Colonic mucosa (tissue), 4 donors: ENCODE data around the gene GTF3C1. TPM values are rescaled to one million over a fixed set of nuclear protein-coding genes. Genes with fewer than 3 reads are reported as not detected.

Experiments used
- DNase-seq: peaks from one replicate; pipeline ENCODE4 v3.0.0-alpha.2; 2020
- H3K27ac ChIP-seq: fragments of 200-600 bp; one replicate; pipeline ENCODE4 v1.8.0; 2021
- H3K27me3 ChIP-seq: fragments of 200-600 bp; one replicate; pipeline ENCODE4 v1.8.0; 2021
- H3K36me3 ChIP-seq: fragments of 200-600 bp; one replicate; pipeline ENCODE4 v1.8.0; 2021
- H3K4me1 ChIP-seq: fragments of 200-600 bp; one replicate; pipeline ENCODE4 v1.8.0; 2021; ENCODE audit warnings: mild to moderate bottlenecking
- H3K4me3 ChIP-seq: fragments of 200-600 bp; one replicate; pipeline ENCODE4 v1.8.0; 2021
- H3K9ac ChIP-seq, 2 donors: one replicate each; pipeline ENCODE4 v1.7.0; 2013; ENCODE audit warnings: control low read depth in 2 of 2, low read depth in 2 of 2, low read length in 2 of 2
- H3K9me3 ChIP-seq: fragments of 200-600 bp; one replicate; pipeline ENCODE4 v1.8.0; 2021
- CTCF ChIP-seq: fragments of 200-600 bp; IDR thresholded peaks from one replicate; pipeline ENCODE4 v1.8.0; 2022; ENCODE audit warnings: antibody characterized with exemption, mild to moderate bottlenecking
- intact Hi-C: fragments of 100-400 bp; cut with DNase I; formaldehyde crosslinking; loops from one replicate; pipeline ENCODE4 v1.14.1; 2022
- total RNA-seq, 2 donors: library from RNA; stranded (reverse); fragmentation: NEBNext Ultra II Directional in 1 of 2; extraction: Animal tissue kit (Norgen Biotek cat#: 25700) in 1 of 2; gene quantifications; one replicate each; pipeline ENCODE4 v1.2.1, GENCODE V29; 2021
- donor health status: healthy.
- donor health status: DM: no; HTN: no; CAD: no.
- donor health status: DM: no; HTN: no; CAD: no.

GTF3C1 gene
- total RNA-seq, 2 donors from 2014 or later = 40.1 to 67.8 TPM

DNA sequence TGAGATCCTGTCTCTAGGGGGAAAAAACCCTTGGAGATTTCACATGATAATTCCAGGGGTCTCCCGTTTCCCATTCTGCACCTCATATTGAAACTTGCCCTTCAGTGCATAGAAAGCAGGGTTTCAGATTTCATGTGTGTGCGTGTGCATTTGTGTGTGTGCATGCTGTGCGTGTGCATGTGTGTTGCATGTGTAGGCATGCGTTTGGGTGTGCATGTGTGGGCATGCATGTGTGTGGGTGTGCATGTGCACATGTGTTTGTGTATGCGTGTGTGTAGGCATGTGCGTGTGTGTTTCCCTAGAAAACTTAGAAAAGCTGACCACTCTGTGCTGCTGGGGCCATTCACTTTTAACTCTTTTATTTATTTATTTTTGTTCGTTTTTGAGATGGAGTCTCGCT lies 107.7 kb downstream of the GTF3C1 start:
- Histone ChIP-seq H3K4me3 (no peak overlapping the region), H3K4me1 (no peaks in the 10 kb centered on the region), H3K27me3 (no peaks in the 10 kb centered on the region), H3K9me3 (no peaks in the 10 kb centered on the region), H3K9ac (no peak overlapping the region), H3K27ac (no peak overlapping the region), H3K36me3 (no peaks in the 10 kb centered on the region)
- TF ChIP-seq CTCF = no peak
- no peak for DNase-seq
- intact Hi-C loops = no loop called here

DNA sequence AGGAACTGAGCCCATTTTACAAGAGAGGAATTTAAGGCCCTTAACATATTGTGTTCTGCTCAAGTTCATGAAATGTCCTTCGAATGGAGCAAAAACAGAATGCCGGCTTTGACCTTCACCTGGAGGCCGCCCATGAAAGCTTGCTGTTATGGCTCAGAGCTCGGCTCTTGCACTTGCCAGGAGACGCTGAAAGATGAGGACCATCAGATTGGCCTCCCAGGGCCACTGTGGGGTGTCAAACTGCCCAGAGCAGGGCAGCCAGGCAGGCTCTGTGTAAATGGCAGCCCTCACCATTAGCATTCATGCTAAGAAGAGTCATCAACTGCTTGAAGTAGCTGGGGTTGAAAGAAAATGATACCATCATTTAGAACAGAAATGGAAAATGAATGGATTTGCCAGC lies 108.4 kb downstream of the GTF3C1 start:
- no peak for TF ChIP-seq CTCF
- no peak overlapping the region for H3K27ac ChIP-seq
- DNase-seq = no peak
- no peaks in the 10 kb centered on the region for H3K4me1 ChIP-seq
- H3K4me3 ChIP-seq = no peak overlapping the region
- H3K9me3 ChIP-seq = no peaks in the 10 kb centered on the region
- intact Hi-C loops = no loop called here
- H3K9ac ChIP-seq = no peak overlapping the region
- H3K27me3 ChIP-seq = no peaks in the 10 kb centered on the region
- H3K36me3 ChIP-seq = no peaks in the 10 kb centered on the region

DNA sequence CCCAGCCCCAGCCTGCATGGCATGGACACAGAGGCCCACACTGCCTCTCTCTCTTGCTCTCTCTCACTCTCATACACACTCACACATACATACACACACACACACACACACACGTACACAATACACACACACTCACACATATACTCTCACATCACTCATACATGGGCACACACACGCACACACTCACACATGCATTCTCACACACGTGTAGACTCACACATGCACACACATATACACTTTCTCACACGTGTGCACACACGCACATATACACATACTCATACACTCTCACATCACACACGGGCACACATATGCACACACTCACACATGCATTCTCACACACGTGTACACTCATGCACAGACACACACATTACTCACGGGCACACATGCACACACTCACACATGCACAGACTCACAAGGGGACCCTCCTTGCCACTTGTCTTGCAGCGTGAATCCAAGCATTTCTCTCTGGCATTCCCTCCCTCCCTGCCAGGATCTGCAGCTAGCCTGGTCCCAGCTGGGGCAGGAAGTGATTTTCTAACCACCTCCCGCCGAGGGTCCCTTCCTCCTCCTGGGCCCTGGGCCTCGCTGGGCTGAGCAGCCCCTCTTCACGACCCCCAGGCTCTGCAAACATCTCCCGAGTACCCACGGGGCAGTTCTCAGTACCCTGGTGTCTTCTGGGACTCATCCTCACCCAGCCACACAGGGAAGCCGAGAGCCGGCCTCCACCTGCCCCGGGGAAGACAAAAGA lies 110.3 kb downstream of the GTF3C1 start:
- Histone ChIP-seq H3K36me3 (no peaks in the 10 kb centered on the region), H3K4me3 (no peak overlapping the region), H3K27ac (no peak overlapping the region), H3K9me3 (no peaks in the 10 kb centered on the region), H3K9ac (no peak overlapping the region), H3K4me1 (no peaks in the 10 kb centered on the region), H3K27me3 (no peaks in the 10 kb centered on the region)
- intact Hi-C loops = no loop called here
- no peak for DNase-seq
- no peak for TF ChIP-seq CTCF

DNA sequence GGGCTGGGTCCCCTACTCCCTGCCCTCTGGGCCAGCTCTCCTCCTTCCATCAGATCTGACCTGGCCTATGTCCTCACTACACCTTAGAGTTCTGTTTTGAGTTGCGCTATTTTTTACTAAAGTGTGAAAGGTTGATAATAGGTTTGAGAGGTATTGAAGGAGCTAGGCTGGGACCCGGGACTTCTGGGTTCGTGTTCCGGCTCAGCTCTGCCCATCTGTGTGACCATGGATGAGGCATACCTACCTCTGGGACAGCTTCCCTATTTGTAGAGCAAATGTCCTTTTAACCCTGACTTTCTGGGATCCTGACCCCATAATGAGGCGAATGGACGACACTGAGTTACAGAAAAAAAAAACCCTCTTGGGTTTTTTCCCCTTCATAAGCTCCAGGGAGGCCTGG lies 111.8 kb downstream of the GTF3C1 start:
- Histone ChIP-seq H3K9ac (no peak overlapping the region), H3K4me1 (no peaks in the 10 kb centered on the region), H3K27me3 (no peaks in the 10 kb centered on the region), H3K27ac (no peak overlapping the region), H3K9me3 (no peaks in the 10 kb centered on the region), H3K36me3 (no peaks in the 10 kb centered on the region), H3K4me3 (no peak overlapping the region)
- no peak for TF ChIP-seq CTCF
- DNase-seq = no peak
- intact Hi-C loops = no loop called here

GRCh38 chr16:27436921-27437650 lies 112.6 kb downstream of the GTF3C1 start:
- no peak overlapping the region for H3K4me3 ChIP-seq
- H3K27ac ChIP-seq = no peak overlapping the region
- no peak for DNase-seq
- H3K4me1 ChIP-seq = no peaks in the 10 kb centered on the region
- no peaks in the 10 kb centered on the region for H3K27me3 ChIP-seq
- H3K9ac ChIP-seq = no peak overlapping the region
- intact Hi-C loops = no loop called here
- no peaks in the 10 kb centered on the region for H3K9me3 ChIP-seq
- no peaks in the 10 kb centered on the region for H3K36me3 ChIP-seq
- TF ChIP-seq CTCF = no peak
